Iris pigment epithelial cell (primary cell): Measurements from ENCODE around the gene HBA1.
"Not testable (repeated sequence)": the region's sequence is repeated elsewhere in the genome, so short reads cannot be mapped to it uniquely, and the experiment has no call there.

Experiments used
- DNase-seq: peaks from one replicate; pipeline ENCODE4 v3.0.0-alpha.2; 2011; ENCODE audit warnings: low read depth

Gene HBA1

DNA sequence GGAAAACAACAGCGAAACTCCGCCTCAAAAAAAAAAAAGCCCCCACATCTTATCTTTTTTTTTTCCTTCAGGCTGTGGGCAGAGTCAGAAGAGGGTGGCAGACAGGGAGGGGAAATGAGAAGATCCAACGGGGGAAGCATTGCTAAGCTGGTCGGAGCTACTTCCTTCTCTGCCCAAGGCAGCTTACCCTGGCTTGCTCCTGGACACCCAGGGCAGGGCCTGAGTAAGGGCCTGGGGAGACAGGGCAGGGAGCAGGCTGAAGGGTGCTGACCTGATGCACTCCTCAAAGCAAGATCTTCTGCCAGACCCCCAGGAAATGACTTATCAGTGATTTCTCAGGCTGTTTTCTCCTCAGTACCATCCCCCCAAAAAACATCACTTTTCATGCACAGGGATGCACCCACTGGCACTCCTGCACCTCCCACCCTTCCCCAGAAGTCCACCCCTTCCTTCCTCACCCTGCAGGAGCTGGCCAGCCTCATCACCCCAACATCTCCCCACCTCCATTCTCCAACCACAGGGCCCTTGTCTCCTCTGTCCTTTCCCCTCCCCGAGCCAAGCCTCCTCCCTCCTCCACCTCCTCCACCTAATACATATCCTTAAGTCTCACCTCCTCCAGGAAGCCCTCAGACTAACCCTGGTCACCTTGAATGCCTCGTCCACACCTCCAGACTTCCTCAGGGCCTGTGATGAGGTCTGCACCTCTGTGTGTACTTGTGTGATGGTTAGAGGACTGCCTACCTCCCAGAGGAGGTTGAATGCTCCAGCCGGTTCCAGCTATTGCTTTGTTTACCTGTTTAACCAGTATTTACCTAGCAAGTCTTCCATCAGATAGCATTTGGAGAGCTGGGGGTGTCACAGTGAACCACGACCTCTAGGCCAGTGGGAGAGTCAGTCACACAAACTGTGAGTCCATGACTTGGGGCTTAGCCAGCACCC is 1.2 kb upstream of the HBA1 start:
- no peak for DNase-seq

DNA sequence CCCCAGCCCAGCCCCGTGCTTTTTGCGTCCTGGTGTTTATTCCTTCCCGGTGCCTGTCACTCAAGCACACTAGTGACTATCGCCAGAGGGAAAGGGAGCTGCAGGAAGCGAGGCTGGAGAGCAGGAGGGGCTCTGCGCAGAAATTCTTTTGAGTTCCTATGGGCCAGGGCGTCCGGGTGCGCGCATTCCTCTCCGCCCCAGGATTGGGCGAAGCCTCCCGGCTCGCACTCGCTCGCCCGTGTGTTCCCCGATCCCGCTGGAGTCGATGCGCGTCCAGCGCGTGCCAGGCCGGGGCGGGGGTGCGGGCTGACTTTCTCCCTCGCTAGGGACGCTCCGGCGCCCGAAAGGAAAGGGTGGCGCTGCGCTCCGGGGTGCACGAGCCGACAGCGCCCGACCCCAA is 474 bp upstream of the HBA1 start:
- not testable (repeated sequence) for DNase-seq

DNA sequence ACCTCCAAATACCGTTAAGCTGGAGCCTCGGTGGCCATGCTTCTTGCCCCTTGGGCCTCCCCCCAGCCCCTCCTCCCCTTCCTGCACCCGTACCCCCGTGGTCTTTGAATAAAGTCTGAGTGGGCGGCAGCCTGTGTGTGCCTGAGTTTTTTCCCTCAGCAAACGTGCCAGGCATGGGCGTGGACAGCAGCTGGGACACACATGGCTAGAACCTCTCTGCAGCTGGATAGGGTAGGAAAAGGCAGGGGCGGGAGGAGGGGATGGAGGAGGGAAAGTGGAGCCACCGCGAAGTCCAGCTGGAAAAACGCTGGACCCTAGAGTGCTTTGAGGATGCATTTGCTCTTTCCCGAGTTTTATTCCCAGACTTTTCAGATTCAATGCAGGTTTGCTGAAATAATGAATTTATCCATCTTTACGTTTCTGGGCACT is 928 bp downstream of the HBA1 start:
- no peak for DNase-seq

DNA sequence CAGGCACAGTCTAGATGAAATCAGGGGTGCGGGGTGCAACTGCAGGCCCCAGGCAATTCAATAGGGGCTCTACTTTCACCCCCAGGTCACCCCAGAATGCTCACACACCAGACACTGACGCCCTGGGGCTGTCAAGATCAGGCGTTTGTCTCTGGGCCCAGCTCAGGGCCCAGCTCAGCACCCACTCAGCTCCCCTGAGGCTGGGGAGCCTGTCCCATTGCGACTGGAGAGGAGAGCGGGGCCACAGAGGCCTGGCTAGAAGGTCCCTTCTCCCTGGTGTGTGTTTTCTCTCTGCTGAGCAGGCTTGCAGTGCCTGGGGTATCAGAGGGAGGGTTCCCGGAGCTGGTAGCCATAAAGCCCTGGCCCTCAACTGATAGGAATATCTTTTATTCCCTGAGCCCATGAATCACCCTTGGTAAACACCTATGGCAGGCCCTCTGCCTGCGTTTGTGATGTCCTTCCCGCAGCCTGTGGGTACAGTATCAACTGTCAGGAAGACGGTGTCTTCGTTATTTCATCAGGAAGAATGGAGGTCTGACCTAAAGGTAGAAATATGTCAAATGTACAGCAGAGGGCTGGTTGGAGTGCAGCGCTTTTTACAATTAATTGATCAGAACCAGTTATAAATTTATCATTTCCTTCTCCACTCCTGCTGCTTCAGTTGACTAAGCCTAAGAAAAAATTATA is 1.6 kb downstream of the HBA1 start:
- DNase-seq, result no peak

DNA sequence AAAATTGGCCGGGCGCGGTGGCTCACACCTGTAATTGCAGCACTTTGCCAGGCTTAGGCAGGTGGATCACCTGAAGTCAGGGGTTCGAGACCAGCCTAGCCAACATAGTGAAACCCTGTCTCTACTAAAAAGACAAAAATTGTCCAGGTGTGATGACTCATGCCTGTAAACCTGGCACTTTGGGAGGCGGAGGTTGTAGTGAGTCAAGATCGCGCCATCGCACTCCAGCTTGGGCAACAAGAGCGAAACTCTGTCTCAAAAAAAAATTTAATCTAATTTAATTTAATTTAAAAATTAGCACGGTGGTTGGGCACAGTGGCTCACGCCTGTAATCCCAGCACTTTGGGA is 2.2 kb downstream of the HBA1 start:
- no peak for DNase-seq

DNA sequence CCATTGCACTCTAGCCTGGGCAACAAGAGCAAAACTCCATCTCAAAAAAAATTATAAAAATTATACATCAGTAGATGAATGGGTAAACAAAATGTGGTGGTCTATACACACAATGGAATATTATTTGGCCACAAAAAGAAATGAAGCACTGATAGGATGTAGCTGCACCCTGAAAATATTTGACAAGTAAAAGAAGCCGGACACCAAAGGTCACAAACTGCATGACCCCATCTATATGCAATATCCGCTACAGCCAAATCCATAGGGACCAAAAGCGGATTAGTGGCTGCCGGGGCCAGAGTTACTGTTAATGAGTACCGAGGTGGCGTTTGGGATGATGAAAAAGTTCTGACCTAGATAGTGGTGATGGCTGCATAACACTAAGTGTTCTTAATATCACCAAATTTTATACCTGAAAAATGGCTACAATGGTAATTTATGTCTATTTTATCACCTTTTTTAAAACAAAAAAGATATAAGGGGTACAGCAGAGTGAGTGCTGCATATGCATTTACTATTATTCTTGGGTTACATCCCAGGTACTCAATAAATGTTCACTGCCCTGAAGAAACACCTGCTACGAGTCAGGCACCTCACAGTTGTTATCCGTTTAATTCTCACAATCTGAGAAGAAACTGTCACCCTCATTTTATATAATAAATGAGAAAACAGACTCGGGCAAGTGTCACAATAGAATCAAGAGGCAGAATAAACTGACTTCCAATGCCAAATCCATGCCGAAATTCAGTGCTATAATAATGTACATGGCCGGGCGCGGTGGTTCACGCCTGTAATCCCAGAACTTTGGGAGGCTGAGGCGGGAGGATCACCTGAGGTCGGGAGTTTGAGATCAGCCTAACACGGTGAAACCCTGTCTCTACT is 3.0 kb downstream of the HBA1 start:
- no peak for DNase-seq

DNA sequence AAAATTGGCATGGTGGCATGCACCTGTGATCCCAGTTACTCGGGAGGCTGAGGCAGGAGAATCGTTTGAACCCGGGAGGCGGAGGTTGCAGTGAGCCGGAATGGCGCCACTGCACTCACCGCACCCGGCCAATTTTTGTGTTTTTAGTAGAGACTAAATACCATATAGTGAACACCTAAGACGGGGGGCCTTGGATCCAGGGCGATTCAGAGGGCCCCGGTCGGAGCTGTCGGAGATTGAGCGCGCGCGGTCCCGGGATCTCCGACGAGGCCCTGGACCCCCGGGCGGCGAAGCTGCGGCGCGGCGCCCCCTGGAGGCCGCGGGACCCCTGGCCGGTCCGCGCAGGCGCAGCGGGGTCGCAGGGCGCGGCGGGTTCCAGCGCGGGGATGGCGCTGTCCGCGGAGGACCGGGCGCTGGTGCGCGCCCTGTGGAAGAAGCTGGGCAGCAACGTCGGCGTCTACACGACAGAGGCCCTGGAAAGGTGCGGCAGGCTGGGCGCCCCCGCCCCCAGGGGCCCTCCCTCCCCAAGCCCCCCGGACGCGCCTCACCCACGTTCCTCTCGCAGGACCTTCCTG is 3.7 kb downstream of the HBA1 start, which contains the start of gene HBQ1:
Gene HBQ1 (plus strand): TSS at position 359 of the 575 bp plus-strand sequence. CDS start 28 bp downstream, at position 387.
- DNase-seq, result peak; percentile 14

DNA sequence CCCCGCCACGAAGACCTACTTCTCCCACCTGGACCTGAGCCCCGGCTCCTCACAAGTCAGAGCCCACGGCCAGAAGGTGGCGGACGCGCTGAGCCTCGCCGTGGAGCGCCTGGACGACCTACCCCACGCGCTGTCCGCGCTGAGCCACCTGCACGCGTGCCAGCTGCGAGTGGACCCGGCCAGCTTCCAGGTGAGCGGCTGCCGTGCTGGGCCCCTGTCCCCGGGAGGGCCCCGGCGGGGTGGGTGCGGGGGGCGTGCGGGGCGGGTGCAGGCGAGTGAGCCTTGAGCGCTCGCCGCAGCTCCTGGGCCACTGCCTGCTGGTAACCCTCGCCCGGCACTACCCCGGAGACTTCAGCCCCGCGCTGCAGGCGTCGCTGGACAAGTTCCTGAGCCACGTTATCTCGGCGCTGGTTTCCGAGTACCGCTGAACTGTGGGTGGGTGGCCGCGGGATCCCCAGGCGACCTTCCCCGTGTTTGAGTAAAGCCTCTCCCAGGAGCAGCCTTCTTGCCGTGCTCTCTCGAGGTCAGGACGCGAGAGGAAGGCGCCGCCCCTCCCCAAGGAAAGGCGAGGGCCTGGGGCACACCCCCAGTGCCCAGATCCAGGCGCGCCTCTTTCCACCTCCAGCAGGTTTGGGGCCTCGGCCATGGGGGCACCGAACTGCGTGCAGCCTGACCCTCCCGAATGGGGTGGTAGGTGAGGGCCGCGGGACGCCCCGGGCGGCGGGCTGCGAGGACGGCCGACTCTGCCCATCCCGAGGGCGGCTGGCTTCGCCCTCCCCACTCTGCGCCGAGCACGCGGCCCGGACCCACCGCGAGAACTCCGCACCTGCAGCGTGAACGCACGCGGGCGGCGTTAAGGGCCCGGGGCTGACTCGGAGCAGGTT is 4.4 kb downstream of the HBA1 start:
- DNase-seq, result peak; percentile 66

DNA sequence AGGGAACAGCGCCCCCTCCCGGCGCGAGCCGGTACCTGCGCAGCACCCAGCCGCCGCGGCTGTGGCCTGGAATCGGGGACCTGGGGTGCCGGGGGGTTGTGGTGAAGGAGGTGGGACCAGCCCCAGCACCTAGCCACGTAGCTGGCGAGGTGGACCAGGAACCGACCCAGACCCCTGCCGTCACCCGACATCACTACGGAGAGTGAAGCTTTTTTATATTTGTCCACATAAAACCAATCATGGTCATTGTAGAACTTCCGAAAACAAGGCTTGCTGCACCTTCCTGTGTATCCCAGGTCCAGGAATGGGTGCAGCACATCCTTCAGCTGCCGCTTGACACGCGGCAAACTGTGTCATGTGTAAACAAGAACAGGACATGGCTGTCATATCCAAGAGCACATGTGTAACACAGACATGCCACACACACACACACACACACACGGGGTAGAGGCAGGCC is 5.1 kb downstream of the HBA1 start:
- peak; percentile 11 for DNase-seq

DNA sequence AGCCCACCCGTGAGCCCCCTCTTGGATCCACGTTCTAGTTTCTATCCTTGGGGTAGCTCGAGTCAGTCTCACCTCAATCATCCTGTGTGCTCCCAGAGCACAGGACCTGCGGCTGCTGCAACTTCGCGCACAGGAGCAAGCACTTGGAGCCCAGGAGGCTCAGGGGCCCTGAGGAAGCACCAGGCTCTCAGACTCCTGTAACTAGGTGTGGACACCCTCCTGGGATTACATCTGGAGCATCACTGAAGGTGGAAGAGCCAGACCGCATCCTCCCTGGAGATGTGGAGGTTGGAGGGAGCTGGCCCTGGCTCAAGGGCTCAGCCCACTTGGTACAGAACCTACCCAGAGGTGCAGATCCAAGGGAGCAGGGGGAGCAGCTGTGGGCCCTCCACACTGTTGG is 6.5 kb downstream of the HBA1 start:
- no peak for DNase-seq

DNA sequence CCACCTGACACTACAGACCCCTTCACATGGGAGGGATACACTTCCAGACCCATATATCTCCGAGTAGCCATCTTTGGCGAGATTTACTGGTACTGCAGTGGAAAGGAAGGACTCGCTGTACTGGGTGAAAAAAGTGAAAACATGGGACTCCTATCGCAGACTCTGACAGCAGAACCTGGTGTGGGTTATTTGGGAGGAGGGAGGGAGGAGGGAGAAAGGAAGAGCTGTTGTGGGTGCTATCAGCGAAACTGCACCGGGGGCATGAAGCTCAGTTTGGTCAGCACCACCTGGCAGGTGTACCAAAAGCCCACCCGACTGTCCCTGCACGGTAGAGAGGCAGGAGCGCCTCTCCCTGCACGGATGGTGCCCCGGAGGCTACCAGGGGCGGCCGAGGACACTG is 8.7 kb downstream of the HBA1 start:
- no peak for DNase-seq

DNA sequence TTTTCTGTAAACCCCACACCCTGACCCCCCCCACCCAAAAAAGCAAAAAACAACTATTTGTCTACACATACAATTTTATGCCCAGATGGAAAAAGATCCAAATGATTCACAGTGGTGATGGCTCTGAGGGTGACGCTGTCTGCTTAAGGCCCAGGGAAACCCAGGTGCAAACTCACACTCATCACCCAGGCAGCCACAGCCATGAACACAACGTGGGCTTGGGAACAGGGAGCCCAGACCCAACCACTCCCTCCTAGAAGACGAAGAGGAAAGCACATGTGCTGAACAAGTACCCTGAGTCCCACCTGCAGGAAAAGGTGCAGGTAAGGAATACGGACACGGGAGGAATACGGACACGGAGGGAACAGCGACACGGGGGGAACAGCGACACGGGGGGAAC is 9.2 kb downstream of the HBA1 start:
- no peak for DNase-seq

DNA sequence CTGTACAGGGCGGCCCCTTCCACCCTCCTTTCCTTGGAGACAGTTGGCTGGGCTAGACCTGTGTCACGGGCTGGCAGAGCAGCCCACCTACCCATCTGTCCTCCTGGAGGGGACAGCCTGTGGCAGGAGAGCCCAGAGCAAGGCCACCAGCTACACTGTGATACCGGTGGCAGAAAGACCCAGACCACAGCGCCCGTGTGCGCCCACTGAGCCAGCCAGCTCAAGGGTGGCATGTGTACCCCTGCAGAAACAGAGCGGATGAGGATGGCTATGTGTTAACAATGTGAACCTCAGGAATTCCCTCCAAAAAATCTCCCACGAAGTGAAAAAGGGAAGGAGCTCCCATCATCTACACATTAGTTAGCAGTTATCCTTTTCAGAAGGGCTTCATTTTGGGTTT is 10.8 kb downstream of the HBA1 start:
- no peak for DNase-seq

DNA sequence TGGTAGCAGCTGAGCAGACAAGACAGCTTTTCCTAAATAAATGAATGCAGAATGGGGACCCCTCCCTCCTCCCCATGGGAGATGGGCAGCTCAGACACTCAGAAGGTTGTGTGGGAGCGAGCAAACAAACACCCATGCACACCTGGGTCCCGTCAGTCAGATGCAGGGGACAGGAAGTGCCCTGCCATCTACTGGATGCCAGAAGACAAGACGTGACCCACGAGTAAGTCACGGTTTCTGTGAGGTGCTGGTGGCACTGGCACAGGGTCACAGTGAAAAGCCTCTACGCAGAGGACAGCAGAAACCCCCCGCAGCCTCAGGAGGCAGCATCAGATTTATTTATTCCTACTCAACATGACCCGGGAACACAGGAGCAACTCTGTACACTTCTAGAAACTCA is 12.2 kb downstream of the HBA1 start:
- no peak for DNase-seq

DNA sequence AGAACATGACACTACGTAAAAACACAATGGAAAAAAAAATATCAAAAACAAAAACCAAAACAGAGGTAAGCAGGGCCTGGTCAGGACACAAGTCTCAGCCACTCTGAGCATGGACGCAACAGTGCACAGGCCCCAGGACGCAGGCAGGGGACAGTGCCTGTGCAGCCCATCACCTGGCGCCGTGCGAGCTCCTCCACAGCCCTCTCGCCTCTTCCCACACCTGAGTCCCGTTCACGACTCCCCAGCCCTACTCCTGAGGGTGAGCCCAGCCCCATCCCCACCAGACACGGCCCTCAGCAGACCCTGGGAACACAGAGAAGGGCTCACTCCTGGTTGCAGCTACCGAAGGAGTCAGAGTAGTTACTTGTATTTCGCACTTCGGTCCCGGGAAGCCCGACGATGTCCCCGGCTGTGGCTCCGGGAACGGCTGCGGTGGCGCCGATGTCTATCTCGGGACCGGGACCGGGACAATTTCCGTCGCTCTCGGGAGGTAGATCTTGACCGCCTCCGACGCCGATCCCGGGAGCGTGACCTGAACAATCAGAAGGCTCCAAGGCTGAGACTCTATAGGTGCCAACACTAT is 13.2 kb downstream of the HBA1 start:
- no peak for DNase-seq

DNA sequence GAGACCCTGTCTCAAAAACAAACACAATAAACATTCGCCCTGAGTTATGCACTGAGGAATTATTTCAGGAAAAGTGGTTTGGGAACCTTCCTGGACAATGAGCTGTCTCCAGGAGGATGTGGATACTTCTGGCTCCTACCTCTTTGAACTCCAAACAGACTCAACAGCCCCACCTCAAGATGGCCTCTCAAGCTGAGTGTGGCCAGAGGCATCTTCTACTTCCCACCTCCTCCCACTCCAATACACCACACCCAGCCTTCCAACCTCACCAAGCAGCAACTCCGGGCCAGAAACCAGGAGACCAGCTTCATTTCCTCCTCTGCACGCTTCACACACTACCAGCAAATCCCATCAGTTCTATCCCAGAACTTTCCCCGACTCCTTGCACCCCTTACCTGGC is 15.4 kb downstream of the HBA1 start:
- no peak for DNase-seq

DNA sequence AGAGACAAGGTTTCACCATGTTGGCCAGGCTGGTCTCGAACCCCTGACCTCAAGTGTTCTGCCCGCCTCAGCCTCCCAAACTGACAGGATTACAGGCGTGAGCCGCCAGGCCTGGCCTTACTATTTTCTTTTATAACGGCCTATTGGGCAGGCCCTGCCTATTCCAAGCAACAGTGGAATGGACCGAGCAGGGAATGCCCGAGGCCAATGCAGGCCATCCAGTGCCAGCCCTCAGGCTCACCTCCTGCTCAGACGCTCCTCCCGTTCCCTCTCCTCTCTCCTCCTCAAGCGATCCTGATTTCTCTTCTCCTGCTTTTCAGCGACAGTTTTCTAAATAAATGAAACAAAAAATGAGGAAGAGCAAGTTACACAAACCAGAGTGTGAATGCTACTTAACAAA is 16.2 kb downstream of the HBA1 start:
- DNase-seq, result no peak

DNA sequence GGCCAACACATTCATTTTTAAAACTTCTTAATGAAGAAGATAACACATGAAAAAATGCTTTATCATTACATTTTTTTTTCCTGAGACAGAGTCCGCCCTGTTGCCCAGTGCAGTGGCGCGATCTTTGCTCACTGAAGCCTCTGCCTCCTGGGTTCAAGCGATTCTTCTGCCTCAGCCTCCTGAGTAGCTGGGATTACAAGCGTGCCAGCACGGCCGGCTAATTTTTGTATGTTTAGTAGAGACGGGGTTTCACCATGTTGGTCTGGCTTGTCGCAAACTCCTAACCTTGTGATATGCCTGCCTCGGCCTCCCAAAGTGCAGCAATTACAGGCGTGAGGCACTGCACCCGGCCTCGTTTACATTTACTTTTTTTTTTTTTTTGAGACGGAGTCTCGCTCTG is 17.0 kb downstream of the HBA1 start:
- DNase-seq, result no peak

DNA sequence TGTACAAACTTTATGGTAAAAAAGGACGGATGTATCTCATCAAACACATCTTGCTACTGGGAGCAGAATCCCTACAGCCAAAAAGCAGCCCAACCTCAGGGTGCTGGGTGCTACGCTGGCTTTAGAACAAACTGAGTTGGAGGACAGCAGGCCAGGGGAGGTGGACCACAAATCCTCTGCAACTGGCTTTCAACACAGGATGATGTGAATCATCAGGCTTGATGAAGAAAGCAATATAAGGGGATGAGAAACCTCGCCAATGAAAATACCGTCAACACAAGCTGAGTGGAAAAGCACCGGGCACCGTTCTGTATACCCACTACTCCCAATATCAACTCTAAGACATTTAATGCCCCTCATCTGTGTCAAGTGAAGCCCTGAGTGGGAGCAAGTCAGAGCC is 18.0 kb downstream of the HBA1 start:
- DNase-seq, result peak; percentile 89

DNA sequence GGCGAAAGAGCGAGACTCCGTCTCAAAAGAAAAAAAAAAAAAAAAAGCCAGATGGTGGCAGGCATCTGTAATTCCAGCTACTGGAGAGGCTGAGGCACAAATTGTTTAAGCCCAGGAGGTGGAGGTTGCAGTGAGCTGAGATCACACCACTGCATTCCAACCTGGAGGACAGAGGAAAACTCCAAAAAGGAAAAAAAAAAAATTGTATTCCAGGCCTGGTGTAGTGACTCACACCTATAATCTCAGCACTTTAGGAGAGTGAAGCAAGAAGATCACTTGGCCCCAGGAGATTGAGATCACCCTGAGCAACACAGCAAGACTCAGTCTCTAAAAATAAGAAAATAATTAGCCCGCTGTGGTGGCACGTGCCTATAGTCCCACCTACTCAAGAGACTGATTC is 23.9 kb downstream of the HBA1 start:
- DNase-seq, result peak; percentile 74

DNA sequence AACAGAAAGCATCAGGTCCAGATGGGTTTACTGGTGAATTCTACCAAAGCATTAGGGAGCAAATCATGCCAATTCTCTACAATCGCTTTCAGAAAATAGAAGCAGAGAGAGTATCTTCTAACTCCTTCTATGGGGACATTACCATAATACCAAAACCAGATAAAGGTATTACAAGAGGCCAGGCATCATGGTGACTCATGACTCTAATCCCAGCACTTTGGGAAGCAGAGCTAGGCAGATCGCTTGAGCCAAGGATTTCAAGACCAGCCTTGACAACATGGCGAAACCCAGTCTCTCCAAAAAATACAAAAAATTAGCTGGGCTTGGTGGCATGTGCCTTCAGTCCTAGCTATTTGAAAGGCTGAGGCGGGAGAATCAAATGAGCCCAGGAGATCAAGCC is 26.8 kb downstream of the HBA1 start:
- peak; percentile 34 for DNase-seq
